GM21447 (cell line): ENCODE measurements around the gene HOXD13.

Source experiments
- ATAC-seq: cut with Tn5 transposase; IDR thresholded peaks from one replicate; pipeline ENCODE4 v1.9.1; 2021; ENCODE audit not compliant: unreplicated experiment

Gene HOXD13

GRCh38 chr2:176118601-176119339 is 26.2 kb downstream of the HOXD13 start:
- ATAC-seq = no peak

- no peak for ATAC-seq
Measured at GRCh38 chr2:176120364-176121189, 28.1 kb downstream of the HOXD13 start.

GRCh38 chr2:176121190-176122051 is 28.9 kb downstream of the HOXD13 start:
- no peak for ATAC-seq

GRCh38 chr2:176122052-176122682 is 29.6 kb downstream of the HOXD13 start:
- no peak for ATAC-seq

GRCh38 chr2:176122683-176123410 is 30.3 kb downstream of the HOXD13 start, which contains the start of gene HOXD9:
Gene HOXD9 (plus strand): TSS chr2:176122719. CDS start chr2:176122769, 50 bp downstream.
- no peak for ATAC-seq

- ATAC-seq = no peak
Measured at GRCh38 chr2:176123411-176124109, 31.0 kb downstream of the HOXD13 start.

- ATAC-seq = no peak
Measured at GRCh38 chr2:176124110-176124946, 31.8 kb downstream of the HOXD13 start.

GRCh38 chr2:176124947-176125771 is 32.6 kb downstream of the HOXD13 start:
- no peak for ATAC-seq

- ATAC-seq = no peak
Measured at GRCh38 chr2:176125772-176126054, 33.2 kb downstream of the HOXD13 start.

GRCh38 chr2:176126929-176127773 is 34.6 kb downstream of the HOXD13 start:
- ATAC-seq = no peak

GRCh38 chr2:176127774-176128072 is 35.2 kb downstream of the HOXD13 start:
- no peak for ATAC-seq

- no peak for ATAC-seq
Measured at GRCh38 chr2:176128172-176128981, 35.9 kb downstream of the HOXD13 start.

- ATAC-seq = no peak
Measured at GRCh38 chr2:176128982-176129796, 36.7 kb downstream of the HOXD13 start, which contains the start of gene HOXD8. Gene HOXD8 (plus strand): TSS chr2:176129705. CDS start chr2:176130367, 662 bp downstream.

- no peak for ATAC-seq
Measured at GRCh38 chr2:176129813-176130146, 37.3 kb downstream of the HOXD13 start.

GRCh38 chr2:176130147-176130956 is 37.8 kb downstream of the HOXD13 start:
- no peak for ATAC-seq
